ENCODE results near the gene MCEE.
A peak's percentile ranks its signal among the peaks of the same experiment; 100 is the strongest.

Gene MCEE

DNA sequence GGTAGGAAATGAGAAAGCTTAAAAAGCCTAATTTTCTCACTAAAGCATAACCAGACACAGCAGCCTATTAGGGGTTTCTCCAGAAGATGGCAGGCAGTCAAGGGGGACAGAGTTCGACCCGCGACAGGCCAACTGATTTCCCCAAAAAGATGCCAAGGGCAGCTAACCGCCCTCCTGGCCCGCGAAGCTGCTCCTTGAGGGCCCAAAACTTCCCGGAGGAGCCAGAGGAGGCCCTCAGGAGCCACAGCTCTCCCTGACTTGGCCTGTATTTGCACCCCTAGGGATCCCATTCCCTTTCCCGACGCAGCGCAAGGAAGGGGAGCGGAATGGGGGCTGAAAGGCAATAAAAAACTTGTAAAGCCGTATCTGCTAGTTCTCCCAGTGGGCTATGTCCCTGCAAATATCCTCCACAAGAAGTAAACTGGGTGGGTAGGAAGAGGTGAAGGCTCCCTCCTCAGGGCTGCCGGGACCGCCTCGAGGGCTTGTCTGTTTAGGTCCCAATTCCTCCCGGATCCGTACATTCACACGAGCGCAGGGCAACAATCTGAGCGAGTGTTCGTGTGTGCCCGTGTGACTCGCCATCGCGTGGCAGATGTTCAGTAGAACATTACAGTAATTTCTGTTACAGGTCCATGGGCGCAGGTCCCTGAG lies 62.3 kb downstream of the MCEE start:
- no peaks in the 10 kb centered on the region for H3K27me3 ChIP-seq (ENCODE audit: insufficient read depth, poor library complexity, severe bottlenecking)
- TF ChIP-seq GABPA (IDR thresholded peaks at IDR 0.05; ENCODE audit: low read depth) (no peak), POLR2AphosphoS5 (IDR thresholded peaks at IDR 0.05; ENCODE audit: low read depth) (no peak), REST (IDR thresholded peaks at IDR 0.05; ENCODE audit: insufficient replicate concordance, low read depth) (peak; percentile 15)
- TF ChIP-seq, protein P1, sequence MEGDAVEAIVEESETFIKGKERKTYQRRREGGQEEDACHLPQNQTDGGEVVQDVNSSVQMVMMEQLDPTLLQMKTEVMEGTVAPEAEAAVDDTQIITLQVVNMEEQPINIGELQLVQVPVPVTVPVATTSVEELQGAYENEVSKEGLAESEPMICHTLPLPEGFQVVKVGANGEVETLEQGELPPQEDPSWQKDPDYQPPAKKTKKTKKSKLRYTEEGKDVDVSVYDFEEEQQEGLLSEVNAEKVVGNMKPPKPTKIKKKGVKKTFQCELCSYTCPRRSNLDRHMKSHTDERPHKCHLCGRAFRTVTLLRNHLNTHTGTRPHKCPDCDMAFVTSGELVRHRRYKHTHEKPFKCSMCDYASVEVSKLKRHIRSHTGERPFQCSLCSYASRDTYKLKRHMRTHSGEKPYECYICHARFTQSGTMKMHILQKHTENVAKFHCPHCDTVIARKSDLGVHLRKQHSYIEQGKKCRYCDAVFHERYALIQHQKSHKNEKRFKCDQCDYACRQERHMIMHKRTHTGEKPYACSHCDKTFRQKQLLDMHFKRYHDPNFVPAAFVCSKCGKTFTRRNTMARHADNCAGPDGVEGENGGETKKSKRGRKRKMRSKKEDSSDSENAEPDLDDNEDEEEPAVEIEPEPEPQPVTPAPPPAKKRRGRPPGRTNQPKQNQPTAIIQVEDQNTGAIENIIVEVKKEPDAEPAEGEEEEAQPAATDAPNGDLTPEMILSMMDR (IDR thresholded peaks at IDR 0.05; ENCODE audit: insufficient read depth, low read length), result no peak
- DNase-seq (ENCODE audit: low read depth in 1 of 2, low spot score in 1 of 2), result no peak
- peak overlapping the region; percentile 92 for H3K4me3 ChIP-seq (replicated peaks; ENCODE audit: insufficient read depth, low read length)
- peak overlapping the region; percentile 92 for H3K27ac ChIP-seq (replicated peaks)

DNA sequence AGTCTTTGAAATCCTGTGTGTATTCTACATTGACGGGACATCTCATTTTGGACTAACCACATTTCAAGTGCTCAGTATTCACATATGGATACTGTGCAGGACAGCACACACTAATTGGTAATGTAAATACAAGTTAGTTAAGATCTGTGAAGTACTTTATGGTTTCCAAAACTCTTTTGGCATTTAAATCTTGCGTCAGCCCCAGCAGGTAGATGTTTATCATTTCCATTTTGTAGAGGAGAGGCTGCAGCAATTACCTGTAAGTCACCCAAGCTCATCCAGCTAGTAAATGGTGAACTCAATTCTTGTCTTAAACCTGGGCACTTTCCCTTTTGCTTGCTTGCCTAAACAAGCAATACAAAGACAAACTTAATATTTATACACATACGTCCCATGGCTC lies 63.2 kb downstream of the MCEE start:
- TF ChIP-seq REST (IDR thresholded peaks at IDR 0.05; ENCODE audit: insufficient replicate concordance, low read depth) (no peak), GABPA (IDR thresholded peaks at IDR 0.05; ENCODE audit: low read depth) (no peak), POLR2AphosphoS5 (IDR thresholded peaks at IDR 0.05; ENCODE audit: low read depth) (no peak), SPI1 (IDR thresholded peaks at IDR 0.05; ENCODE audit: borderline replicate concordance, low read depth) (no peak)
- TF ChIP-seq, protein P1 (IDR thresholded peaks at IDR 0.05; ENCODE audit: insufficient read depth, low read length), result no peak
- H3K27me3 ChIP-seq (ENCODE audit: insufficient read depth, poor library complexity, severe bottlenecking), result no peaks in the 10 kb centered on the region
- peak overlapping the region; percentile 92 for H3K27ac ChIP-seq (replicated peaks)
- H3K4me3 ChIP-seq (replicated peaks; ENCODE audit: insufficient read depth, low read length), result no peak overlapping the region
- DNase-seq (ENCODE audit: low read depth in 1 of 2, low spot score in 1 of 2), result no peak

DNA sequence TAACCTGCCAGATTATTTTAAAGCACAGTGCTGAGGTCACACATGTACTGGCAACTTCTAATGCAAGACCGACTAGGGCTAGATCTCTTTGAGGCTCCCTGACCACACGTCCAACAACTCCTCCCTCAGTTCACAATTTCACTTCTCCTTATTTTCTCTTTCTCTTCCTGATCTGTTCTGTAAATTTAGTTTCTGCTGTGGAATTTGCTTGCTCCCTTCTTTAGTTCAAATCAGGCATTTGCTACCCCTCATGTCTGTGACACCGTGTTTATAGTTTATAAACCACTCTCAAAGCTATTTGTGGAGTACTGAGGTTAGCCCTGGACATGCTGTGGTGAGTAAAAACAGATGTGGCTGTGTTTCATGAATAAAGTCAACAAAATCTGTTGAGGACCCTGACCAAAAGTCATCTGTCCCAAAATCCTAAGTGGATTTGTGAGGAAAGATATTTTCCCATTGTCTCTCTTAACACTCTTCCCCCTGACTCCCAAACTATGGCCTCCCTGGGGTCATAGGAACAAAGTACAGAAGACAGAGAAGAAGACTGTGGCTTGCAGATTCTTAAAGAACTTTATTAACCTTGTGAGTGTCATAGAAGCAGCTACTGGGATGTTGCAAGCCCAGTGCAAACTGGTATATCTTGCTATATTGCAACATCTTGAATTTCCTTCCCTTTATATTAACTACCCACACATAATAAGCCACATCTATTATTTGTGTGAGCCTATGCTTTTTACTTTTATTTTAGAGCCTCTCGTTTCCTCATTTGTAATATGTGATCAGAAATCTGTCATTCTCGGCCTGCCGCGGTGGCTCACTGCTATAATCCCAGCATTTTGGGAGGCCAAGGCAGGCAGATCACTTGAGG lies 65.0 kb downstream of the MCEE start:
- peak; percentile 87 to 88 for DNase-seq (ENCODE audit: low read depth in 1 of 2, low spot score in 1 of 2)
- peak overlapping the region; percentile 92 for H3K27ac ChIP-seq (replicated peaks)
- TF ChIP-seq, protein P1 (IDR thresholded peaks at IDR 0.05; ENCODE audit: insufficient read depth, low read length), result no peak
- TF ChIP-seq REST (IDR thresholded peaks at IDR 0.05; ENCODE audit: insufficient replicate concordance, low read depth), result peak; percentile 26
- TF ChIP-seq SPI1 (IDR thresholded peaks at IDR 0.05; ENCODE audit: borderline replicate concordance, low read depth), result peak; percentile 87
- no peak for TF ChIP-seq GABPA (IDR thresholded peaks at IDR 0.05; ENCODE audit: low read depth)
- peak; percentile 11; the same call in 1 of the 2 replicates for TF ChIP-seq POLR2AphosphoS5 (IDR thresholded peaks at IDR 0.05; ENCODE audit: low read depth)
- no peaks in the 10 kb centered on the region for H3K27me3 ChIP-seq (ENCODE audit: insufficient read depth, poor library complexity, severe bottlenecking)
- H3K4me3 ChIP-seq (replicated peaks; ENCODE audit: insufficient read depth, low read length), result peak overlapping the region; percentile 8
